Measurements from ENCODE around the gene SERPING1. TPM values are rescaled to one million over a fixed set of nuclear protein-coding genes. Genes with fewer than 3 reads are reported as not detected.

SERPING1 gene
- total and polyA plus RNA-seq, 2 donors (not counting 1 experiment from before 2014, with no cell fraction given), result not detected

DNA sequence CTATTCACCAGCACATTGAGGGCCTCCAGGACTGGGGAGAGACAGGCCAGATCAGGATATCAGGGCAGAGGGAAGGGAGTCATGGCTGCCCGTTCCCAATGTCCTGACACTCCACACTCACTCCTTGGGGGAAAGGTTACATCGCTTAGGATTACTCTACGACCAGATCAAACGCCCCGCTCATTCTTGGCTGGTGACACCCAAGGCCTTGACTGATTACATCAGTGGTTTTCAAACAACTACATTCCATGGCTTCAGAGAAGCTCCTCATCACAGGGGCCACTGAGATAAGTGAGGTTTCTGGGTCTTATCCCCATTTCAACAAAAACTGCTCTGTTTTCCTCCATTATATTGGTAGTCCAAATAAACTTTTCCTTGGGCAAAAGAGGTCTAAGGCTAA is 45.0 kb upstream of the SERPING1 start:
- Mint-ChIP-seq H3K27ac (no peak overlapping the region), H3K4me3 (no peak overlapping the region), H3K9me3 (ENCODE audit: insufficient read depth) (no peaks in the 10 kb centered on the region), H3K4me1 (peaks cover 10% of the 10 kb centered on the region), H3K27me3 (no peaks in the 10 kb centered on the region)
- H3K27me3 ChIP-seq (replicated peaks in 1 of 4; ENCODE audit: control extremely low read depth in 1 of 4, control insufficient read depth in 3 of 4, insufficient read depth in 4 of 4, low read length in 3 of 4), result no peaks in the 10 kb centered on the region
- ATAC-seq (ENCODE audit: low read depth), result no peak
- ChIA-PET POLR2A (no interaction called here), CTCF (interaction anchor here (0.6 kb wide), 1 partner anchor 115 kb away, joined by 3 read pairs; no protein-coding TSS in a partner anchor)
- H3K4me3 ChIP-seq (ENCODE audit: control extremely low read depth in 1 of 5, extremely low read depth in 1 of 5, insufficient read depth in 1 of 5, low read depth in 2 of 5, low read length in 4 of 5), result no peak overlapping the region
- 100% methylated on average over 4 of the region's 5 CpGs for WGBS (ENCODE audit: insufficient coverage)
- H3K4me2 ChIP-seq (replicated peaks; ENCODE audit: low read depth, low read length, poor library complexity, severe bottlenecking), result no peak overlapping the region
- TF ChIP-seq, protein P1, sequence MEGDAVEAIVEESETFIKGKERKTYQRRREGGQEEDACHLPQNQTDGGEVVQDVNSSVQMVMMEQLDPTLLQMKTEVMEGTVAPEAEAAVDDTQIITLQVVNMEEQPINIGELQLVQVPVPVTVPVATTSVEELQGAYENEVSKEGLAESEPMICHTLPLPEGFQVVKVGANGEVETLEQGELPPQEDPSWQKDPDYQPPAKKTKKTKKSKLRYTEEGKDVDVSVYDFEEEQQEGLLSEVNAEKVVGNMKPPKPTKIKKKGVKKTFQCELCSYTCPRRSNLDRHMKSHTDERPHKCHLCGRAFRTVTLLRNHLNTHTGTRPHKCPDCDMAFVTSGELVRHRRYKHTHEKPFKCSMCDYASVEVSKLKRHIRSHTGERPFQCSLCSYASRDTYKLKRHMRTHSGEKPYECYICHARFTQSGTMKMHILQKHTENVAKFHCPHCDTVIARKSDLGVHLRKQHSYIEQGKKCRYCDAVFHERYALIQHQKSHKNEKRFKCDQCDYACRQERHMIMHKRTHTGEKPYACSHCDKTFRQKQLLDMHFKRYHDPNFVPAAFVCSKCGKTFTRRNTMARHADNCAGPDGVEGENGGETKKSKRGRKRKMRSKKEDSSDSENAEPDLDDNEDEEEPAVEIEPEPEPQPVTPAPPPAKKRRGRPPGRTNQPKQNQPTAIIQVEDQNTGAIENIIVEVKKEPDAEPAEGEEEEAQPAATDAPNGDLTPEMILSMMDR (IDR thresholded peaks at IDR 0.05), result no peak
- TF ChIP-seq EZH2 (IDR thresholded peaks at IDR 0.05; ENCODE audit: borderline replicate concordance, insufficient read depth, low read depth, low read length, poor library complexity, severe bottlenecking), result no peak
- H3K4me1 ChIP-seq (ENCODE audit: control insufficient read depth in 2 of 2, insufficient read depth in 2 of 2, low read length in 2 of 2), result peaks cover 6 to 8% of the 10 kb centered on the region in 2 donors
- H3K9ac ChIP-seq (ENCODE audit: low read length), result no peak overlapping the region
- peaks cover 0 to 77% of the 10 kb centered on the region in 2 experiments for H3K36me3 ChIP-seq (replicated peaks in 1 of 2; ENCODE audit: control extremely low read depth in 1 of 2, control insufficient read depth in 1 of 2, extremely low read depth in 1 of 2, insufficient read depth in 2 of 2, low read length in 1 of 2)
- no peak overlapping the region for H2AFZ ChIP-seq (ENCODE audit: insufficient read depth, low read depth, low read length, poor library complexity, severe bottlenecking)
- peaks cover 21% of the 10 kb centered on the region for H4K20me1 ChIP-seq (ENCODE audit: control insufficient read depth, insufficient read depth, low read length, poor library complexity, severe bottlenecking)
- intact Hi-C loops (cut with micrococcal nuclease), result no loop called here
- no peak overlapping the region for H3K27ac ChIP-seq (ENCODE audit: low read length in 2 of 2)
- H3K9me3 ChIP-seq (ENCODE audit: control extremely low read depth in 1 of 3, control insufficient read depth in 2 of 3, insufficient read depth in 1 of 3, low read length in 2 of 3), result no peaks in the 10 kb centered on the region
- no peak for DNase-seq
- peaks cover 7% of the 10 kb centered on the region for H3K79me2 ChIP-seq (ENCODE audit: control insufficient read depth, insufficient read depth, low read length)

DNA sequence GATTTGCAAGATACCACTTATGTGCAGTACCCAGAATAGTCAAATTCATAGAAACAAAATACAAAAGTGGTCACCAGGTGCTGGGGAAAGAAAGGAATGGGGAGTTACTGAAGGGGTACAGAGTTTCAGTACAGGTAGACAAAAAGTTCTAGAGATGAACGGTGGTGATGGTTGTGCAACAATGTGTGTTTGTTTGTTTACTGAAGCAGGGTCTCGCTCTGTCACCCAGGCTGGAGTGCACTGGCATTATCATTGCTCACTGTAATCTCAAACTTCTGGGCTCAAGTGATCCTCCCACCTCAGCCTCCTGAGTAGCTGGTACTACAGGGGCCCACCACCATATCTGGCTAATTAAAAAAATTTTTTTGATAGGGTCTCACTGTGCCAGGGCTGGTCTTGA is 42.1 kb upstream of the SERPING1 start:
- Histone ChIP-seq H3K4me2 (replicated peaks; ENCODE audit: low read depth, low read length, poor library complexity, severe bottlenecking) (no peak overlapping the region), H2AFZ (ENCODE audit: insufficient read depth, low read depth, low read length, poor library complexity, severe bottlenecking) (no peak overlapping the region), H3K36me3 (replicated peaks in 1 of 2; ENCODE audit: control extremely low read depth in 1 of 2, control insufficient read depth in 1 of 2, extremely low read depth in 1 of 2, insufficient read depth in 2 of 2, low read length in 1 of 2) (peaks cover 2 to 89% of the 10 kb centered on the region in 2 experiments), H3K4me1 (ENCODE audit: control insufficient read depth in 2 of 2, insufficient read depth in 2 of 2, low read length in 2 of 2) (no peaks in the 10 kb centered on the region), H3K9me3 (ENCODE audit: control extremely low read depth in 1 of 3, control insufficient read depth in 2 of 3, insufficient read depth in 1 of 3, low read length in 2 of 3) (no peaks in the 10 kb centered on the region), H3K79me2 (ENCODE audit: control insufficient read depth, insufficient read depth, low read length) (peaks cover 23% of the 10 kb centered on the region), H3K4me3 (ENCODE audit: control extremely low read depth in 1 of 5, extremely low read depth in 1 of 5, insufficient read depth in 1 of 5, low read depth in 2 of 5, low read length in 4 of 5) (no peak overlapping the region), H3K27me3 (replicated peaks in 1 of 4; ENCODE audit: control extremely low read depth in 1 of 4, control insufficient read depth in 3 of 4, insufficient read depth in 4 of 4, low read length in 3 of 4) (no peaks in the 10 kb centered on the region), H4K20me1 (ENCODE audit: control insufficient read depth, insufficient read depth, low read length, poor library complexity, severe bottlenecking) (peaks cover 38% of the 10 kb centered on the region), H3K27ac (ENCODE audit: low read length in 2 of 2) (no peak overlapping the region), H3K9ac (ENCODE audit: low read length) (no peak overlapping the region)
- POLR2A ChIA-PET, result no interaction called here
- TF ChIP-seq EZH2 (IDR thresholded peaks at IDR 0.05; ENCODE audit: borderline replicate concordance, insufficient read depth, low read depth, low read length, poor library complexity, severe bottlenecking), result no peak
- TF ChIP-seq, protein P1 (IDR thresholded peaks at IDR 0.05), result no peak
- CTCF ChIA-PET, result interaction anchor here (1.5 kb wide), 1 partner anchor 12 kb away, joined by 5 read pairs; the partner anchor contains the start of gene UBE2L6
- Mint-ChIP-seq H3K27me3 (no peaks in the 10 kb centered on the region), H3K4me3 (no peak overlapping the region), H3K27ac (no peak overlapping the region), H3K9me3 (ENCODE audit: insufficient read depth) (no peaks in the 10 kb centered on the region), H3K4me1 (no peaks in the 10 kb centered on the region)
- DNase-seq, result no peak
- whole genome bisulfite sequencing (ENCODE audit: insufficient coverage), result no CpG with 5 or more reads among the region's 2 CpGs
- intact Hi-C loops (cut with micrococcal nuclease), result no loop called here
- ATAC-seq (ENCODE audit: low read depth), result no peak
